ENCODE data around the gene PAGE5.

PAGE5 gene, protein sequence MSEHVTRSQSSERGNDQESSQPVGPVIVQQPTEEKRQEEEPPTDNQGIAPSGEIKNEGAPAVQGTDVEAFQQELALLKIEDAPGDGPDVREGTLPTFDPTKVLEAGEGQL

DNA sequence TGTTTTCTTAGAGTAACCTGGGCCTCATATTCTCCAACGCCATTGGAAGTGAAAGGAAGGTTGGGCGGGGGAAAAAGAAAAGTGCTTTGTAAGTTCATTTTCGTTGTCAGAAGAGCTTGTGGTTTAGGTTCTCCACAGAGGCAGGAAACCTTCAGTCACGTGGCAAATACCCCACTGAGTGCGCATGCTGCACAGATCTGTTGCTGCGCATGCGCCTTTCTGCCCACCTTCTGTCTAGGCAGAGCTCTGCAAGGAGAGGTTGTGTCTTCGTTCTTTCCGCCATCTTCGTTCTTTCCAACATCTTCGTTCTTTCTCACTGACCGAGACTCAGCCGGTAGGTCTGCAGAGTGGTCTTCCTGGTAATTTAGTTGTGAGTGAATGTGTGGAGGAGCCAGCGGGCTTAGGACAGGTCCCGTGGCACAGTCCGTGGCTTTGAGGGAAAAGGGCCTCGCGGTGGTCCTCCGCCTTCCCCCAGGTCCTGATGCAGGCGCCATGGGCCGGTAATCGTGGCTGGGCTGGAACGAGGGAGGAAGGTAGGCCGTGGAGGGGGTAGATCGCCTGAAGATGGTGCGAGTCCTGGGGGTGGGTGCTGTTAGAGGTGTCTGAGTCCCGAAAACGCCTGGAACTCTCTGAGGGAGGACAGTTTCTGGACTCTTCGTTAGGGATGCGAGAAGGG is at the start of gene PAGE5:
TSS of gene PAGE5 (plus strand) at position 228 of the 676 bp plus-strand sequence. CDS start 1,037 bp downstream, outside the sequence.
- H3K36me3 ChIP-seq (ENCODE audit: insufficient read depth): no peaks in the 10 kb centered on the region
- H3K27ac ChIP-seq: no peak within 1 kb of the TSS
- no peaks in the 10 kb centered on the region for H3K27me3 ChIP-seq (ENCODE audit: insufficient read depth, low read depth)
- H4K20me1 ChIP-seq (ENCODE audit: insufficient read depth): no peaks in the 10 kb centered on the region
- no peak within 1 kb of the TSS for H2AFZ ChIP-seq (ENCODE audit: low read depth)
- H3K4me2 ChIP-seq: no peak within 1 kb of the TSS
- H3K9ac ChIP-seq: no peak within 1 kb of the TSS
- no peak within 1 kb of the TSS for H3K4me3 ChIP-seq (IDR thresholded peaks at IDR 0.05; ENCODE audit: insufficient read depth, low read depth, low read length)
- no peaks in the 10 kb centered on the region for H3K79me2 ChIP-seq (ENCODE audit: insufficient read depth, low read depth)
- H3K4me1 ChIP-seq (ENCODE audit: low read depth, poor library complexity, severe bottlenecking): no peaks in the 10 kb centered on the region
- TF ChIP-seq, protein P1, sequence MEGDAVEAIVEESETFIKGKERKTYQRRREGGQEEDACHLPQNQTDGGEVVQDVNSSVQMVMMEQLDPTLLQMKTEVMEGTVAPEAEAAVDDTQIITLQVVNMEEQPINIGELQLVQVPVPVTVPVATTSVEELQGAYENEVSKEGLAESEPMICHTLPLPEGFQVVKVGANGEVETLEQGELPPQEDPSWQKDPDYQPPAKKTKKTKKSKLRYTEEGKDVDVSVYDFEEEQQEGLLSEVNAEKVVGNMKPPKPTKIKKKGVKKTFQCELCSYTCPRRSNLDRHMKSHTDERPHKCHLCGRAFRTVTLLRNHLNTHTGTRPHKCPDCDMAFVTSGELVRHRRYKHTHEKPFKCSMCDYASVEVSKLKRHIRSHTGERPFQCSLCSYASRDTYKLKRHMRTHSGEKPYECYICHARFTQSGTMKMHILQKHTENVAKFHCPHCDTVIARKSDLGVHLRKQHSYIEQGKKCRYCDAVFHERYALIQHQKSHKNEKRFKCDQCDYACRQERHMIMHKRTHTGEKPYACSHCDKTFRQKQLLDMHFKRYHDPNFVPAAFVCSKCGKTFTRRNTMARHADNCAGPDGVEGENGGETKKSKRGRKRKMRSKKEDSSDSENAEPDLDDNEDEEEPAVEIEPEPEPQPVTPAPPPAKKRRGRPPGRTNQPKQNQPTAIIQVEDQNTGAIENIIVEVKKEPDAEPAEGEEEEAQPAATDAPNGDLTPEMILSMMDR (conservative IDR thresholded peaks at IDR 0.05; ENCODE audit: low read depth, low read length): no peak

DNA sequence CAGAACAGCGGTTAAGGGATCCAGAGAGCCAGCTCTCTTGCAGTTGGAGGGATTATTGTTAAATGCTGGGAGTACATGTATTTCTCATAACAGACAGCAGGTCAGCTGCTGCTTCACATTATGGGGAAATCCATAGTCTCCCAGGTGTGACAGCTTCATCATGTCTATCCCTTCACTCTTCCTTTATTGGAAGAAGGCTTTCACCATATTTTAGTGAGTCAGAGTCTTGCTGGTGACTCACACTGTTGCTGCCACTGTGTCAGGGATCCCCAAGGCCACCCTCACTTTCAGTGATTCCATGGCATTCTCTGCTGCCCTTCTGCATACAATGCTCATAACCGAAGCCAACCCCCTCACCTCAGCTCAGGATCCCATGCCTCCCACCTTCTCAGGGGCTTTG is 32.9 kb upstream of the PAGE5 start:
- no peaks in the 10 kb centered on the region for H3K27me3 ChIP-seq (ENCODE audit: insufficient read depth, low read depth)
- no peak overlapping the region for H3K4me2 ChIP-seq
- H3K4me1 ChIP-seq (ENCODE audit: low read depth, poor library complexity, severe bottlenecking): no peaks in the 10 kb centered on the region
- H3K79me2 ChIP-seq (ENCODE audit: insufficient read depth, low read depth): no peaks in the 10 kb centered on the region
- no peaks in the 10 kb centered on the region for H4K20me1 ChIP-seq (ENCODE audit: insufficient read depth)
- H3K36me3 ChIP-seq (ENCODE audit: insufficient read depth): no peaks in the 10 kb centered on the region
- no peak overlapping the region for H2AFZ ChIP-seq (ENCODE audit: low read depth)
- H3K4me3 ChIP-seq (IDR thresholded peaks at IDR 0.05; ENCODE audit: insufficient read depth, low read depth, low read length): no peak overlapping the region
- H3K9ac ChIP-seq: no peak overlapping the region
- H3K27ac ChIP-seq: no peak overlapping the region
- TF ChIP-seq, protein P1 (conservative IDR thresholded peaks at IDR 0.05; ENCODE audit: low read depth, low read length): no peak

DNA sequence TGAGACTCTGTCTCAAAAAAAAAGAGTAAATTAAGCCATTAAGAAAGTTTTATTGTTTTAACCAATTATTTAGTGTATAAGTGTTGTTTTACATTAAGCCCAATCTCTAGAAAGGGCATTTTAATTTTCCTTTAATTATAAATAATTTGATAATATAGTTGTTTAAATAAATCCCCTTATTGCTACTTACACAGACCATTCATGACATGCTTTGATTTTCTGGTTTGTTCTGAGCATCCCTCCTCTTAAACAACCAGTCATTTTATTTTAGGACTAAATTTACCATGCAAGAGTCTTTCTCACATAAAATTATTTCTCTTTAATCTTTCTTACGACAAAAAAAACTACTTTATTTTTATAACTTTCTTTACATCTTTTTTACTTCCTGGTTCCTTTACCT is 23.5 kb upstream of the PAGE5 start:
- Histone ChIP-seq H3K9ac (no peak overlapping the region), H3K4me2 (no peak overlapping the region), H3K27ac (no peak overlapping the region), H3K4me1 (ENCODE audit: low read depth, poor library complexity, severe bottlenecking) (no peaks in the 10 kb centered on the region), H2AFZ (ENCODE audit: low read depth) (no peak overlapping the region), H3K27me3 (ENCODE audit: insufficient read depth, low read depth) (no peaks in the 10 kb centered on the region), H3K79me2 (ENCODE audit: insufficient read depth, low read depth) (no peaks in the 10 kb centered on the region), H4K20me1 (ENCODE audit: insufficient read depth) (no peaks in the 10 kb centered on the region), H3K4me3 (IDR thresholded peaks at IDR 0.05; ENCODE audit: insufficient read depth, low read depth, low read length) (no peak overlapping the region), H3K36me3 (ENCODE audit: insufficient read depth) (no peaks in the 10 kb centered on the region)
- TF ChIP-seq, protein P1 (conservative IDR thresholded peaks at IDR 0.05; ENCODE audit: low read depth, low read length): no peak

DNA sequence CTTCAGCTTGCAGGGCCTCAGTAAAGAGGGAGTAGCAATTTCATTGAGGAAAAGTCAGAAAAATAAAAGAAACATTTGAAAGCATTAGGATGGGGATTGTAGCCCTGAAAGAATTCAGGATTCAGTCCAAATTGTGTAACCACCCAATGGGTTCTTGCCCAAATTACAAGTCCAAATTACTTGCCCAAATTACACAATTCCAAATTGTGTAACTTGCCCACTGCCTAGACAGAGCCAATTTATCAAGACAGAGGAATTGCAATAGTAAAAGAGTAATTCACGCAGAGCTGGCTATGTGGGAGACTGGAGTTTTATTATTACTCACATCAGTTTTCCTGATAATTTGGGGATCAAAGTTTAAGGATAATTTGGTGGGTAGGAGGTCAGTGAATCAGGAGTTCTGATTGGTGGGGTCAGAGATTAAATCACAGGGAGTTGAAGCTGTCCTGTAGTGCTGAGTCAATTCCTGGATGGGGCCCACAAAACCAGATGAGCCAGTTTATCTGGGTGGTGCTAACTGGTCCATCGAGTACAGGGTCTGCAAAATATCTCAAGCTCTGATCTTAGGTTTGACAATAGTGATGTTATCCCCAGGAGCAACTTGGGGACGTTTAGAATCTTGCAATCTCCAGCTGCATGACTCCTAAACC is 18.1 kb upstream of the PAGE5 start:
- Histone ChIP-seq H3K27me3 (ENCODE audit: insufficient read depth, low read depth) (no peaks in the 10 kb centered on the region), H3K79me2 (ENCODE audit: insufficient read depth, low read depth) (no peaks in the 10 kb centered on the region), H3K9ac (no peak overlapping the region), H3K4me1 (ENCODE audit: low read depth, poor library complexity, severe bottlenecking) (no peaks in the 10 kb centered on the region), H4K20me1 (ENCODE audit: insufficient read depth) (no peaks in the 10 kb centered on the region), H3K27ac (no peak overlapping the region), H3K4me2 (no peak overlapping the region), H2AFZ (ENCODE audit: low read depth) (no peak overlapping the region), H3K4me3 (IDR thresholded peaks at IDR 0.05; ENCODE audit: insufficient read depth, low read depth, low read length) (no peak overlapping the region), H3K36me3 (ENCODE audit: insufficient read depth) (no peaks in the 10 kb centered on the region)
- TF ChIP-seq, protein P1 (conservative IDR thresholded peaks at IDR 0.05; ENCODE audit: low read depth, low read length): no peak
